GM19025 (cell line): ENCODE data around the gene PSMD13.
A peak's percentile ranks its signal among the peaks of the same experiment; 100 is the strongest.
"Not testable (repeated sequence)": the region's sequence is repeated elsewhere in the genome, so short reads cannot be mapped to it uniquely, and the experiment has no call there.

Experiments
- ATAC-seq: cut with Tn5 transposase; IDR thresholded peaks from one replicate; pipeline ENCODE4 v1.9.1; 2021; ENCODE audit warnings: mild to moderate bottlenecking, low read depth, moderate library complexity; ENCODE audit not compliant: unreplicated experiment

PSMD13 gene

DNA sequence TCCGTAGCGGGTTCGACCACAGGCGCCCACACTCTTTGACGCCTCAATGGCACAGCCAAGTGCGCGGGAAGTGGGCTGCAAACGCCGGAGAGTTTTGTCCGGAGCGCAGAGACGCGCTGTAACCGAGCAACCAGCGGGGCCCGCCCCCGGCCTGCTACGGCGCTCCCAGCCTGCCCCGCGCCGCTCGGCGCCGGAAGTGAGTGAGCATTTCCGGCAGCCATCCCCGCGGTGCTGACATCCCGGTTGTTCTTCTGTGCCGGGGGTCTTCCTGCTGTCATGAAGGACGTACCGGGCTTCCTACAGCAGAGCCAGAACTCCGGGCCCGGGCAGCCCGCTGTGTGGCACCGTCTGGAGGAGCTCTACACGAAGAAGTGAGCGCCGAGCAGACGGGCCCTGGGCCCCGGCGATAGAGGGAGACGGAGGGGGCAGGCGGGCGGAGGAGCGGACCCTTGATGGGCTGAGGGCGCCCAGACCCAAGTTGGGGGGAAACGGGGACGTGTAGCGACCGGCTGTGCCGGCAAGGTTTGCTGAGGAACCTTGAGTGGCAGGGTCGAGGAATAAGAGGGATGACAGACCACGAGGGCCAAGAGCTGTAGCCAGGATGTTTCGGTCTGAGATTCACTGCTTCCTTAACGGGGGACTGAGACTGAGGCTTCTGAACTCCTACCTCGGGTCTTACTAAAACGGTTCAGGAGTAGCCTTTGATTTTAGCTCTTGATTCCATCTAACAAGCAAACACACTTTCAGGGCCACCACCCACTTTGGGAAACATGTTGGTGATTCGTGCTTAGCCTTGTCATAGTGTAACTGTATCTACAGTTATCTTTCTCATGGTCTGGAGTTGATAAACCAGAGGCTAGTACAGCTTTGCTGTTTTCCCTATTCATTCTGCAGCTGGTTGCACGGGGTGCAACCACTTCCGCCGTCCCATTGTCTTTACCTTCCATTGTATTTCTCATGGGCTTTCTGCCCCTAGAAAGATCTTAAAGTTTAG, at the start of gene PSMD13:
Gene PSMD13, plus strand, starts transcription at position 203 of the 994 bp plus-strand sequence. Its CDS starts 74 bp downstream, at position 277.
- peak; percentile 84 for ATAC-seq

DNA sequence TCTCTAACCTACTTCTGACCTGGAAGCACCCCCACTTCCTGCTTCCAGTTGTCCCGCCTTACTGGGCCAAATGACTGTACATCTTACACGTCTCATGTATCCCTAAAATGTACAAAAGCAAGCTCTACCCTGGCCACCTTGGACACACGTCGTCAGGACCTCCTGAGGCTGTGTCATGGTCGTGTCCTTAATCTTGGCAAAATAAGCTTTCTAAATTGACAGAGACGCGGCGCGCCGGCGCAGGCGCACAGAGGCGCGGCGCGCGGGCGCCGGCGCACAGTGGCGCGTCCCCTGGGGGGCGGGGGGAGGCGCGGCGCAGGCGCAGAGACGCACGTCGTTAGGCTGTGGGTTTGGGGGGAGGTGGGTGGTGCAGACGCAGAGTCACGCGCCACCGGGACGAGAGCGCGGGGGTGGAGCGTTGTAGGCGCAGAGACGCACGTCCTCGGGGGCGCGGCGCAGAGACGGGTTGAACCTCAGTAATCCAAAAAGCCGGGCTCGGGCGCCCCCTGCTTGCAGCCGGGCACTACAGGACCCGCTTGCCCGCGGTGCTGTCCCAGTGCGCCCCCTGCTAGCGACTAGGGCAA, 47.5 kb upstream of the PSMD13 start:
- ATAC-seq: not testable (repeated sequence)

- ATAC-seq: peak; percentile 76
These were observed 46.9 kb upstream of the PSMD13 start for GRCh38 chr11:189843-190311.

DNA sequence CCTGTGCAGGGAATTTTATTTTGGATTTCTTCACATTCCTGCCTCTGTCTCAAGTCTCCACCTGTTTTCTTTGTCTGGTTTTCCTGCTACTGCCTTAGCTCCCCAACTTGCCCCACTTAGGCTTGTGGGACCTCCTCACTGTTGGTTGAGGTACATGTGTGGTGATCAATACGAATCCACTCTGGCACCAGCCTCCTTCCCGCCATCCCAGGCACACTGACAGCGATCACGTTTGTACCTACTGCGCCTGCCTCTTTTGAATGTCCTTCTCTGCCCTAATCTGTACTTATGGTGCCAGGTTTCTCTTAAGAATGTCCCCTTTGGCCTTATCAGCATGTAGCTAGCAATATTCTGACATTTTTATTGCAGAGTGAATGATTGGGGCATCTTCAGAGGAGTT, 46.2 kb upstream of the PSMD13 start:
- not testable (repeated sequence) for ATAC-seq

- ATAC-seq: not testable (repeated sequence)
These were observed 45.0 kb upstream of the PSMD13 start for GRCh38 chr11:191490-192478.

- ATAC-seq: not testable (repeated sequence)
These were observed 44.1 kb upstream of the PSMD13 start, which contains the start of gene SCGB1C1 for GRCh38 chr11:192674-193128. SCGB1C1 (plus strand) TSS chr11:193078; CDS start chr11:193100, 22 bp downstream.

GRCh38 chr11:193481-193880, 43.3 kb upstream of the PSMD13 start:
- ATAC-seq: not testable (repeated sequence)

- ATAC-seq: no peak
These were observed 39.7 kb upstream of the PSMD13 start for GRCh38 chr11:196786-197731.

DNA sequence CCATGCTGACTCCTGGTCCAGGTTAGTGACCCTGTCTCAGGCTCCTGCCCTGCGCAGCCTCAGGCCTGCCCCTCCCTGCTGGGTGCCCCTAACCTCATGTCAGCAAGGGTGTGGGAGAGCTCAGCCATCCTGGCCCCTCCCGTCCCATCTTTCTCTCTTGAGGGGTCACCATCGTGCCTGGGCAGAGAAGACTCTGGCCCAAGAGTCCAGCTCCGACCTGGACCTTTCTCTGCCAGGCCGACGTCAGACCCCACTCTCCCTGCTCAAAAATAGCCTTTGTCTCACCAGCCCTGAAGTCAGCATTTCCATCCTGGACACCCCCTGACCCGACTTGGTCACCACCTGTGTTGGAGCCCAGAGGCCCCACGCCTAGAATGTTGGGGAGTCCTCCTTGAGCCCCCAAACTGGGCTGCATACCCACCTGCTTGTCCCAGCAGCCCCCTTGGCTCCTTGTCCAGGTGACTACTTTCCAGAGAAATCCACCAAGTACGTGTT, 39.0 kb upstream of the PSMD13 start:
- ATAC-seq: no peak

- ATAC-seq: no peak
These were observed 38.5 kb upstream of the PSMD13 start for GRCh38 chr11:198236-198806.

DNA sequence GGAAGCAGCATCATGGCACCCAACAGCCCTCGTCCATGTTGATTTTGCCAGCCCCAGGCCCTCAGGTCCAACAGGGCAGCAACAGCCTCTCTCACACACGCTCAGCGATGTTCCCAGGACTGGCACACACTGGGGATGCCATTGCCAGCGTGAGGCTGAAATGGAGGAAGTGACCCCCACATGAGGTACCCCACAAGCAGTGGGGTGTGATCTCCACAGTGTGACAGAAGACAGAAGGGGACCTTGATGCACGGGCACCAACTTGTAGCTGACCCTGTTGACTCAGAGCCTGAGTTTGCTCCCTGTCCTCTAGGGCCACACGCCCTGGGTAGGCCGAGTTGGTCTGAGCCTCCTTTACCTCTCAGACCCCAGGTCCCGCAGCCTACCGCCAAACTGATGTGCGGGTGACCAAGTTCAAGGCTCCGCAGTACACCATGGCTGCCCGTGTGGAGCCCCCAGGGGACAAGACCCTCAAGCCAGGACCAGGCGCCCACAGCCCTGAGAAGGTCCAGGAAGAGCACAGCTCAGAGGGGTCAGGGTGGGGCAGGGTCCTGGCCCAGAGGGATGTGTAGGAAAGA, 37.7 kb upstream of the PSMD13 start:
- no peak for ATAC-seq

- no peak for ATAC-seq
These were observed 37.0 kb upstream of the PSMD13 start for GRCh38 chr11:199782-200181.

GRCh38 chr11:200224-201003, 36.4 kb upstream of the PSMD13 start:
- ATAC-seq: no peak

GRCh38 chr11:201966-202365, 34.8 kb upstream of the PSMD13 start:
- ATAC-seq: no peak

- ATAC-seq: no peak
These were observed 34.3 kb upstream of the PSMD13 start for GRCh38 chr11:202490-202889.

DNA sequence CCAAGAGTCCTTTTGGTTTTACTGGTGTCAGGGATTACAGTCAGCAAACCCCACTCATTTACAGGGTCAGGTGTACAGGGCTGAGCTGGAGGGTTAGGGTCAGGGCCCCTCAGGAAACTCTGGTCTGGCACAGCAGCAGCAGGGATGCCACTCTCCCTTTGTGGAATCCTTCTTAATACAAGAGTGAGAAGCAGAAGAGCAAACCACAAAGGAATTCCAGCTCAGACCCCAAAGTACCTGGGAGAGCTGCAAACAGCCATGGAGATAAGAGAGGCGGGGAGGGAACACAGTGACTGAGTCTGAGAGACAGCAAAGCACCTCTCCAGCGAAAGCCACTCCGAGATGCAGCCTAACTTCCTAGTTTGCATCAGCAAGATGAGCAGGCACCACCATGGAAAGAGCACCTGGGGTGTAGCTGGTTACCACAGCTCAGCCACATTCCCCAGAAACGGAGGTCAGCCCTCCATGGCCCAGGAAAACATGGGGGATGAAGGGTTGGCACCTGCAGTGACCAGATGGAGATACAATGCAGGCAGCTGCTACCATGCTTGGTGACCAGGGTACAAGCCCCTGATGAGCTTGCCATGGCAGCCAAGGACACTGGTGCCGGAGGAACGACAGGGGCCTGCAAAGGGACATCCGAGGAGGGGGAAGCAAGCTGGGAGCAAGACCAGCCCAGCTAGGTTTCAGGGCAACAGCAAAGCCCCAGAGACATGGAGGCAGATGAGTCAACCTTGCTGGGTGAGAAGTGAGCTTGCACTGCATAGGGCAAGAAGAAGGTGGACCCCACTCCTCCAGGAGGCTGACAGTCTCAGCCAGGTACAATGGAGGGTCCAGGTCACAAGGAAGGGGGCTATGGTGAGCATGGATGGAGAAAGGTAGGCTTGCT, 33.5 kb upstream of the PSMD13 start:
- ATAC-seq: no peak
